GM20000 (cell line): ENCODE data around the gene TOP3B.
A peak's percentile ranks its signal among the peaks of the same experiment; 100 is the strongest.

ENCODE experiments used
- DNase-seq: peaks from one replicate; pipeline ENCODE4 v3.0.0; 2012; ENCODE audit warnings: low spot score
- TF ChIP-seq, protein P1 (sequence below): IDR thresholded peaks from 2 replicates; pipeline ENCODE4 v1.5.1; 2012; ENCODE audit warnings: mild to moderate bottlenecking, control low read depth; ENCODE audit errors: extremely low read depth, missing control alignments

Gene TOP3B

DNA sequence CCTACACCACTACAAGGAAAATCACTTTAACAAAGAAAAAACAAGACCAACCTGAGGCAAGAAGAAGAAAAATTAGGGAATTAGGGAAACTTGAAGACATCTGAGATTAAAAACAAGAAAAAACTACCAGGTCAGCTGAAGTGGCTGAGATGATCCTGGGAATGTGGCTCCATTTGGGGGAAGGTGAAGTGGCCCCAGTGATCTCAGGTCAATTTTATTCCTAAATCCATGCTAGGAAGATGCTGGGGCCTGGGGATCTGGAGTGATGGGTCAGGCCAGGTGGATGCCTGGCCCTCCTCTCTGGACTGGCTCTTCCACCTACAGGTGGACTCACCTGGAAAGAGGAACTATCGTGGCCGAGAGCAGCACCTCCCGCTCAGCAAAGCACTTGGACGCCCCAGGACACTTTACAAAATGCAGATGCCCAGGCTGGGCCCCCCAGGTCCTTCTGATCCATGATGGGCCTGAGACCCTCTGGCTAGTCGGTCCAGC, 6.7 kb downstream of the TOP3B start:
- TF ChIP-seq, protein P1, sequence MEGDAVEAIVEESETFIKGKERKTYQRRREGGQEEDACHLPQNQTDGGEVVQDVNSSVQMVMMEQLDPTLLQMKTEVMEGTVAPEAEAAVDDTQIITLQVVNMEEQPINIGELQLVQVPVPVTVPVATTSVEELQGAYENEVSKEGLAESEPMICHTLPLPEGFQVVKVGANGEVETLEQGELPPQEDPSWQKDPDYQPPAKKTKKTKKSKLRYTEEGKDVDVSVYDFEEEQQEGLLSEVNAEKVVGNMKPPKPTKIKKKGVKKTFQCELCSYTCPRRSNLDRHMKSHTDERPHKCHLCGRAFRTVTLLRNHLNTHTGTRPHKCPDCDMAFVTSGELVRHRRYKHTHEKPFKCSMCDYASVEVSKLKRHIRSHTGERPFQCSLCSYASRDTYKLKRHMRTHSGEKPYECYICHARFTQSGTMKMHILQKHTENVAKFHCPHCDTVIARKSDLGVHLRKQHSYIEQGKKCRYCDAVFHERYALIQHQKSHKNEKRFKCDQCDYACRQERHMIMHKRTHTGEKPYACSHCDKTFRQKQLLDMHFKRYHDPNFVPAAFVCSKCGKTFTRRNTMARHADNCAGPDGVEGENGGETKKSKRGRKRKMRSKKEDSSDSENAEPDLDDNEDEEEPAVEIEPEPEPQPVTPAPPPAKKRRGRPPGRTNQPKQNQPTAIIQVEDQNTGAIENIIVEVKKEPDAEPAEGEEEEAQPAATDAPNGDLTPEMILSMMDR: no peak
- DNase-seq: no peak

- DNase-seq: no peak
- TF ChIP-seq, protein P1: no peak
Observed at GRCh38 chr22:21975273-21975672, 7.3 kb downstream of the TOP3B start.

GRCh38 chr22:21974058-21974649, 8.4 kb downstream of the TOP3B start:
- DNase-seq: no peak
- TF ChIP-seq, protein P1: no peak

GRCh38 chr22:21972806-21973205, 9.8 kb downstream of the TOP3B start:
- no peak for DNase-seq
- TF ChIP-seq, protein P1: no peak

DNA sequence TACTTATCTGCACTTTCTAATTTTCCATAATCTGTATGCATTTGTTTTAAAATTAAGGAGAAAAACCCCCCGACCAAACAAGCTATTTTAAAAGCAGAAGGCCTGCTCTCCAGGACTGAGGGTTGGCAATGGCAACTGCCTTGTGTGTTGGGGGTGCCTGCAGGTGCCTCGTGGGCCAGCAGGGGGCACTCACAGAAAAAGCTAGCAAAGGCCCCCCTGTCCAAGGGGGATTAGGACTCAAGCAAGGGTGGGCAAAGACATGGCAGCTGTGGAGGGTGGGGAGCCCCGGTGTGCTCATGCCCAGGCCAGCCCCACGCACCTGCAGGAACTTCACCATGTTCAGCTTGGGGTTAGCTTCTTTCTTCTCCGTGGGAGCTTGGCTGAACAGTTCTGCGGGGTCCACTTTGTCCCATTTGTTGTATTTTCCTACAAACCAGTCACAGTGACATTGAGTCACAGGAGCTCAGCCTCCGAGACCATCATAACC, 10.3 kb downstream of the TOP3B start:
- TF ChIP-seq, protein P1: peak; percentile 92
- DNase-seq: peak; percentile 81

DNA sequence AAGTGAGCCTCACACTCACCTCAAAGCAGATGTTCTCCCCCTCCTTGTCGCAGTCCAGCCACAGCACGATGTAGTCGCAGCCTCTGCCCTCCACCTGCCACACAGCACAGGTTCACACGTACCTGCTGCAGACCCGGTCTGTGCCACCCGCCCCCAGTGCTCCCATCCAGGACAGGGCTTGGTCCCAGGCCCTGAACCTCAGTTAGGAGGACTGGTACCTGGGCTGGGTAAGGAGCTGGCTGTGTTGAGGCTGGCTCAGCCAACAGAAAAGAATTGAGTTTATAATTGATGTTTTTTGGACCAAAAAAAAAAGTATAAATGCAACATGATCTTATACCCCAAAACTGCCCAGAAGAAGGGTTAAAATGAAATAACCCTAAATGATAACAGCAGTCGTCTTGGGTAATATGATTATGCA, 10.7 kb downstream of the TOP3B start:
- no peak for DNase-seq
- TF ChIP-seq, protein P1: no peak

- DNase-seq: no peak
- TF ChIP-seq, protein P1: no peak
Observed at GRCh38 chr22:21970800-21971617, 11.6 kb downstream of the TOP3B start.
